AML-193 (cell line): ENCODE results near the gene CCDC150.
A peak's percentile ranks its signal among the peaks of the same experiment; 100 is the strongest.
"Not testable (repeated sequence)": the region's sequence is repeated elsewhere in the genome, so short reads cannot be mapped to it uniquely, and the experiment has no call there.

Experiments
- DNase-seq, 2 experiments: peaks; one replicate each; lab custom pipeline; 2025; lab: John Stamatoyannopoulos, UW

Gene CCDC150

DNA sequence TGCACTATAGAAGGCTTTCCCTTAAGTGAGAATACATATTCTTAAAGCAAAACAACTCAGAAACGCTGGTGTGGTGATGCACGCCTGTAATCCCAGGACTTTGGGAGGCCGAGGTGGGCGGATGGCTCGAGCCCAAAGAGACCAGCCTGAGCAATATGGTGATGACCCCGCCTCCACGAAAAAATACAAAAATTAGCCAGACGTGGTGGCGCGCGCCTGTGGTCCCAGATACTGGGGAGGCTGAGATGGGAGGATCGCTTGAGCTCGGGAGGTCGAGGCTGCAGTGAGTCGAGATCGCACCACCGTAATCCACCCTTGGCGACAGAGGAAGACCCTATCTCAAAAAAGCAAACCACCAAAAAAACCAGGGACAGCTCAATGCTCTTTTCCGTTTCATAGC is 750 bp upstream of the CCDC150 start:
- no peak for DNase-seq

GRCh38 chr2:196640031-196640548 is 575 bp downstream of the CCDC150 start:
- no peak for DNase-seq

DNA sequence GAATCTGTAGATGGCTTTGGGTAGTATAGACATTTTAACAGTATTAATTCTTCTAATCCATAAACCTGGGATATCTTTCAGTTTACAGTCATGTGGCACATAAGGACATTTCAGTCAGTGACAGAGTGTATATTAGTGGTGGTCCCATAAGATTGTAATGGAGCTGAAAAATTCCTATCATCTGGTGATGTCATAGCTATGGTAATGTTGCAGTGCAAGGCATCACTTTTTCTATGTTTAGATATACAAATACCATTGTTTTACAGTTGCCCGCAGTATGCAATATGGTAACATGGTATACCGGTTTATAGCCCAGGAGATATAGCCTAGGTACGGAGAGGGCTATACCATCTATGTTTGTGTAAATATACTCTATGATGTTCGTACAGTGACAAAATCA is 9.7 kb downstream of the CCDC150 start:
- no peak for DNase-seq

GRCh38 chr2:196651387-196652094 is 12.0 kb downstream of the CCDC150 start:
- DNase-seq: no peak

DNA sequence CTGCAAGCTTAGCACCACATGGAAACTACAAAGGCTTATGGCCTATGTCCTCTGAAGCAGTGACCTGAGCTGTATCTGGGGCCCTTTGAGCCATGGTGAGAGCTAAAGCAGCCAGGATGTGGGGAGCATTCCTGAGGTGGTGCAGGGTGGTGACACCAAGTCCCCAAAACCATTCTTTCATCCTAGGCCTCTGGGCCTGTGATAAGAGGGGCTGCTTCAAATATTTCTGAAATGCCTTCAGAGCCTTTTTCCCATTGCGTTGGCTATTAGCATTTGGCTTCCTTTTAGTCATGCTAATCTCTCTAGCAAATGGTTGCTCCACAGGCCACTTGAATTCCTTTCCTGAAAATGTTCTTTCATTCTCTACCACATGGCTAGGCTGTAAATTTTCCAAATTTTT is 13.4 kb downstream of the CCDC150 start:
- no peak for DNase-seq

- DNase-seq: no peak
Observed at GRCh38 chr2:196653843-196654242, 14.3 kb downstream of the CCDC150 start.

DNA sequence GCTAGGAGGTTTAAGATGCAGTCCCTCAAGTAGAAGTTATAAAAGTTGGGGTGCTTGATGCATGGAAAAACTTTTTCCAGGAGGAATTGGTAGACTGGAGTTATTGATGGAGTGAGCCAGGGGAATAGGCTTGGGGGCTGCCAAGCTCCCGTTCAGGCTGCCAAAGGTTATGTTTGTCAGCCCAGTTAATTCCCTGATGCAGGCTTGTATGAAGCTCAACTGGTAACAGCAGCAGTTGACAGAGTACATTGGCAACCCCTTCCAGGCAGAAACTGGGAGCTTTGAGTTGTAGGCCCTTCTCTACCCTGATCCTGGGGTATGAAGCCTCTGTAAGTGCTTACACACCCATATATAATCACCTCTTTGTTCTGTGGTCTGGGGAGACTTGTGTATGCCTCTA is 16.2 kb downstream of the CCDC150 start:
- no peak for DNase-seq

- DNase-seq: no peak
Observed at GRCh38 chr2:196657333-196657732, 17.8 kb downstream of the CCDC150 start.

- DNase-seq: no peak
Observed at GRCh38 chr2:196659844-196660243, 20.3 kb downstream of the CCDC150 start.

DNA sequence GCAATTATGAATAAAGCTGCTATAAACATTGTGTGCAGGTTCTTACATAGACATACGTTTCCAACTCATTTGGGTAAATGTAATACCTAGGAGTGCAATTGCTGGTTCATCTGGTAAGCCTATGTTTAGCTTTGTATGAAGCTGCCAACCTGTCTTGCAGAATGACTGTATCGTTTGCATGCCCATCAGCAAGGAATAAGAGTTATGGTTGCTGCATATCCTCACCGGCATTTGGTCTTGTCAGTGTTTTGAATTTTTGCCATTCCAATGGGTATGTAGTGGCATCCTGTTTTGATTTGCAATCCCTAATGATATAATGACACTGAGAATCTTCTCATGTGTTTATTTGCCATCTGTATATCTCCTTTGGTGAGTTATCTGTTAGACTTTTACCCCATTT is 20.7 kb downstream of the CCDC150 start:
- DNase-seq: no peak

DNA sequence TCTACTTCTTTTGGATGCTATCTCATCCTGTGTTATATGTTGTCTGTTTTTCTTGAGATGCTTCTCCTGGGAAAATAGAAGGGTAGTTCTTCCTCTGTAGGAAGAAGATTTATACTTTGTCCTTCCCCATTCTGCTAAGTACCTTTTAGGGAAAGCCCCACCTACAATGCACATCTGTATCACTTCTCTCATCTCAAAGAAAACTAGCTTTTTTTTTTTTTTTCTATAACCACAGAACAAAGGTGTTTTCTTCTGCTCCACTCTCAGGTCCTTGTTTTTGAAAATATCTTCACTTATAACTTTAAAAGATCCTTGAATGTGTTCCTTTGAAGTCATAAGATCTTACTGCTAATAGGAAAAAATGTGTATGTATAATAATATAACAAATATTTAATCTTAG is 30.8 kb downstream of the CCDC150 start:
- DNase-seq: no peak

DNA sequence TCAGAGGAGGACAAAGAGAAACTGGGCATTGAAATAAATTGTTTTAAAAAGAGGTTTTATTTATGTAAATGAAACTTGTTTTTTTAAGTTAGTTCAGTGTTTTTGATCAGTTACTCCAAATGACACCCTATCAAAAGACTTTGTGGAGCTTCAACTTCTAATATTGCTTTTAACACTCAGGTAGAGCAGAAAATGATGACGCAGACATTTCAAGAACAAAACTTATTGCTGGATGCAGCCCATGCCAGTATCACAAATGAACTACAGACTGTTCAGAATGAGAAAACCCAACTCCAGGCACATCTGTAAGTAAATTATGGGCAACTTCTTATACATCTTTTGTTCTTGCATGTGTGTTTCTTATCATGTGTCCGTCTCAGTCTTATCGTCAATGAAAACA is 36.4 kb downstream of the CCDC150 start:
- no peak for DNase-seq

GRCh38 chr2:196677404-196677803 is 37.9 kb downstream of the CCDC150 start:
- no peak for DNase-seq

GRCh38 chr2:196679368-196679767 is 39.9 kb downstream of the CCDC150 start:
- no peak for DNase-seq

GRCh38 chr2:196681510-196681909 is 42.0 kb downstream of the CCDC150 start:
- DNase-seq: no peak

DNA sequence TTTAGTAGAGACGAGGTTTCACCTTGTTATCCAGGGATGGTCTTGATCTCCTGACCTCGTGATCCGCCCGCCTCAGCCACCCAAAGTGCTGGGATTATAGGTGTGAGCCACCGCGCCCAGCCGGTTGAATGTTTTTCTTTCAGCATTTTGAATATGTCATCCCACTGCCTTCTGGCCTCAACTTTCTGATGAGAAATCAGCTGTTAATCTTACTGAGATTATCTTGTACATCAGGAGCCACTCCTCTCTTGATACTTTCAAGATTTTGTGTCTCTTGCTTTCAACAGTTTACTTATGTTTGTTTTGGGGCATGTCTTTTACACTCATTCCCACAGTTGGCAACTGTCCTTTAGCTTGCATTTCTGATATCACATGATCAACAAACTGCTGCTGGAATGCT is 46.3 kb downstream of the CCDC150 start:
- no peak for DNase-seq

DNA sequence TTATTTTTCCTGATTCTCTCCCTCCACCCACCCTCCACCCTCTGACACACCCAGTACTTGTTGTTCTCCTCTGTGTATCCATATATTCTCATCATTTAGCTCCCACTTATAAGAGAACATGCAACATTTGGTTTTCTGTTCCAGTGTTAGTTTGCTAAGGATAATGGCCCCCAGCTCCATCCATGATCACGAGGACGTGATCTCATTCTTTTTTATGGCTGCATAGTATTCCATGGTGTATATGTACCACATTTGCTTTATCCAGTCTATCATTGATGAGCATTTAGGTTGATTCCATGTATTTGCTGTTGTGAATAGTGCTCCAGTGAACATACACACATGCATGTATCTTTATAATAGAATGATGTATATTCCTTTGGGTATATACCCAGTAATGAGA is 47.2 kb downstream of the CCDC150 start:
- not testable (repeated sequence) for DNase-seq

GRCh38 chr2:196696423-196697079 is 57.0 kb downstream of the CCDC150 start:
- DNase-seq: peak in 1 of 2 experiments; percentile 10

DNA sequence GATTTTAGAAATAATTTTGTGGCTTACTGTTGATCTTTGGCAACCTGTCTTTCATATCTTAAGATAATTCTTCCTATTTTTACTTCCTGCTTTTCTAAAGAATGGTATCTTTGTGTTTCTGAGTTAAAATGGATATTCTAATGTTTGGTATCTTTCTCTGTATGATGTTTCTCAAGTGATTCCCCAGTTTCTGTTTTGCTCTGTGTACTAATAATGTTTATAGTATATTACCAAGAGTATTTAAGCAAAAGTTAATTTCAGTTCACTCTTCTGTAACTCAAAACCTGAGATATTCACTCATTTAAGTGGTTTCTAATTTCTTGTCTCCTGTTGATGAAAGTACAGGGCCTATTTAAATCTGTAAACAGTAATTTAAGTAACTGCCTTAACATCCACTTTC is 58.3 kb downstream of the CCDC150 start:
- DNase-seq: peak in 1 of 2 experiments; percentile 16

- DNase-seq: no peak
Observed at GRCh38 chr2:196702641-196703040, 63.1 kb downstream of the CCDC150 start.

DNA sequence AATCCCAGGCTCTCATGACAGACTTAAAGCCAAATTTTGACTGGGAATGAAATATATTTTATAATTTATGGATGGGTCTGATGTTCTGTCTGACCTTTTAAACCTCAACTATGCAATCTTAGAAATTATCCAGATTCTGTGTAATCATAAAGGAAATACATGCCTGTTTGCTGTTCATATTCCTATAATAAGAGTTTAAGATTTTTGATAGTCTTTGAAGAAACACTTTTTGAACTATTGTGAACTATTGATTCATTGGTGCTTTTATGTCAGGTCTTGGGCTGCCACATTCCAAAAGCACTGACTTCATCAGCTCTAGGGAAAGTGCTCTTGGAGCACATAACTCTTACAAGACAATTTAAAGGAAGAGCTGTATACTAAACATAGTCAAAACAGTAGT is 64.2 kb downstream of the CCDC150 start:
- no peak for DNase-seq

DNA sequence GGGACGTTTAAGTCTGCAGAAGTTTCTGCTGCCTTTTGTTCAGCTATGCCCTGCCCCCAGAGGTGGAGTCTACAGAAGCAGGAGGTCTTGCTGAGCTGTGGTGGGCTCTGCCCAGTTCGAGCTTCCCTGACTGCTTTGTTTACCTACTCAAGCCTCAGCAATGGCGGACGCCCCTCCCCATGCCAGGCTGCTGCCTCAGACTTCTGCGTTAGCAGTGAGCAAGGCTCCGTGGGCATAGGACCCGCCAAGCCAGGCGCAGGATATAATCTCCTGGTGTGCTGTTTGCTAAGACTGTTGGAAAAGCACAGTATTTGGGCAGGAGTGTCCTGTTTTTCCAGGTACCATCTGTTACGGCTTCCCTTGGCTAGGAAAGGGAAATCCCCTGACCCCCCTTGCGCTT is 70.5 kb downstream of the CCDC150 start:
- not testable (repeated sequence) for DNase-seq

- no peak for DNase-seq
Observed at GRCh38 chr2:196711625-196712024, 72.1 kb downstream of the CCDC150 start.

DNA sequence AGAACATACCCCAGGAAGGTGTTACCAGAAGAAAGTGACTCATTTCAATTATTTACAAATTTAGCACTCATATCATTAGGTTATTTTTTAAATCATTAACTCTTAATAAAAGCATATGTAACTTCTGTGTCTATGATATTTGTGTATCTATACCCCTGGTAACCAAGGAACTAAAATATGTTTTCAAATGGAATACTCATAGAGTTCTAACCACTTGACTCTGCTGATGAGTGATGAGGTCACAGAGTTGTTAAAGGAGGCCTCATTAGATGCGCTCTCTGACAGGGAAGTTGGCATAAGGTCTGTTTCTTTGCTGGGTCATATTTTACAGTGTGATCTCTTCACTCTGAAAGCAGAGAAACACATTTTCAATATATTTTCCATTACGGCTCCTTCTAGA is 73.4 kb downstream of the CCDC150 start:
- no peak for DNase-seq
